ENCODE measurements around the gene MEP1B.

MEP1B gene

DNA sequence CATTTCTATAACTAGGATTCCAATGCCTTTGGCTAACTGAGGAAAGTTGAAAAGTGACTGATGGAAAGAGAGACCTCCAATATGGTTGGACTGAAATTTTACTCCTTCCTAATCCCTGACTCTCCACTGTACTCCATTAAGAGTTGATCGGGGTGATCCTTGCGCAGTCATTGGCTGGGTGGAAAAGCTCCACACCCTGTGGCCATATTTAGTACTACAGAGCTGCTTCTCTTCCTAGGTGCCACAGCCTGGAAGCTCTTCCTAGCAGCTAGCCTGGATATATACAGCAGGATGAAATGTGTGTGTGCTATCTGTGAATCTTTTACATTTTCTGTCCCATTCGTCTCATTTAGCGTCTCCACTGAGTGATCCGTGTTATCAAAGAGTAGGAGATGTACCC is 71.2 kb downstream of the MEP1B start:
- Histone ChIP-seq H3F3A (ENCODE audit: insufficient read depth, low read length) (no peaks in the 10 kb centered on the region), H3K4me3 (ENCODE audit: low read depth, low read length, poor library complexity, severe bottlenecking) (no peak overlapping the region), H4K20me1 (ENCODE audit: insufficient read depth, low read length) (no peaks in the 10 kb centered on the region), H3K79me2 (ENCODE audit: insufficient read depth, low read length) (no peaks in the 10 kb centered on the region), H3K4me1 (ENCODE audit: insufficient read depth, low read length, severe bottlenecking) (no peaks in the 10 kb centered on the region), H3K9ac (ENCODE audit: low read length) (no peak overlapping the region), H2AFZ (ENCODE audit: low read length) (no peak overlapping the region), H3K27ac (ENCODE audit: low read depth, low read length, poor library complexity, severe bottlenecking) (no peak overlapping the region), H3K36me3 (ENCODE audit: insufficient read depth, low read length) (no peaks in the 10 kb centered on the region), H3K9me2 (ENCODE audit: low read depth, low read length) (no peaks in the 10 kb centered on the region), H3K27me3 (ENCODE audit: insufficient read depth, low read length) (no peaks in the 10 kb centered on the region), H3K4me2 (ENCODE audit: low read length) (no peak overlapping the region), H3K9me3 (ENCODE audit: low read length) (no peaks in the 10 kb centered on the region)
- TF ChIP-seq, protein P1, sequence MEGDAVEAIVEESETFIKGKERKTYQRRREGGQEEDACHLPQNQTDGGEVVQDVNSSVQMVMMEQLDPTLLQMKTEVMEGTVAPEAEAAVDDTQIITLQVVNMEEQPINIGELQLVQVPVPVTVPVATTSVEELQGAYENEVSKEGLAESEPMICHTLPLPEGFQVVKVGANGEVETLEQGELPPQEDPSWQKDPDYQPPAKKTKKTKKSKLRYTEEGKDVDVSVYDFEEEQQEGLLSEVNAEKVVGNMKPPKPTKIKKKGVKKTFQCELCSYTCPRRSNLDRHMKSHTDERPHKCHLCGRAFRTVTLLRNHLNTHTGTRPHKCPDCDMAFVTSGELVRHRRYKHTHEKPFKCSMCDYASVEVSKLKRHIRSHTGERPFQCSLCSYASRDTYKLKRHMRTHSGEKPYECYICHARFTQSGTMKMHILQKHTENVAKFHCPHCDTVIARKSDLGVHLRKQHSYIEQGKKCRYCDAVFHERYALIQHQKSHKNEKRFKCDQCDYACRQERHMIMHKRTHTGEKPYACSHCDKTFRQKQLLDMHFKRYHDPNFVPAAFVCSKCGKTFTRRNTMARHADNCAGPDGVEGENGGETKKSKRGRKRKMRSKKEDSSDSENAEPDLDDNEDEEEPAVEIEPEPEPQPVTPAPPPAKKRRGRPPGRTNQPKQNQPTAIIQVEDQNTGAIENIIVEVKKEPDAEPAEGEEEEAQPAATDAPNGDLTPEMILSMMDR (IDR thresholded peaks at IDR 0.05; ENCODE audit: low read length), result no peak
- no peak for TF ChIP-seq EZH2 (IDR thresholded peaks at IDR 0.05; ENCODE audit: borderline replicate concordance, low read length)

GRCh38 chr18:32262092-32262491 is 72.3 kb downstream of the MEP1B start:
- no peak for TF ChIP-seq EZH2 (IDR thresholded peaks at IDR 0.05; ENCODE audit: borderline replicate concordance, low read length)
- TF ChIP-seq, protein P1 (IDR thresholded peaks at IDR 0.05; ENCODE audit: low read length), result no peak
- no peaks in the 10 kb centered on the region for H3K79me2 ChIP-seq (ENCODE audit: insufficient read depth, low read length)
- H3K27ac ChIP-seq (ENCODE audit: low read depth, low read length, poor library complexity, severe bottlenecking), result no peak overlapping the region
- no peak overlapping the region for H3K4me2 ChIP-seq (ENCODE audit: low read length)
- H3K27me3 ChIP-seq (ENCODE audit: insufficient read depth, low read length), result no peaks in the 10 kb centered on the region
- H3K36me3 ChIP-seq (ENCODE audit: insufficient read depth, low read length), result no peaks in the 10 kb centered on the region
- H4K20me1 ChIP-seq (ENCODE audit: insufficient read depth, low read length), result no peaks in the 10 kb centered on the region
- H3F3A ChIP-seq (ENCODE audit: insufficient read depth, low read length), result no peaks in the 10 kb centered on the region
- no peak overlapping the region for H3K4me3 ChIP-seq (ENCODE audit: low read depth, low read length, poor library complexity, severe bottlenecking)
- no peaks in the 10 kb centered on the region for H3K9me2 ChIP-seq (ENCODE audit: low read depth, low read length)
- H2AFZ ChIP-seq (ENCODE audit: low read length), result no peak overlapping the region
- no peaks in the 10 kb centered on the region for H3K4me1 ChIP-seq (ENCODE audit: insufficient read depth, low read length, severe bottlenecking)
- no peaks in the 10 kb centered on the region for H3K9me3 ChIP-seq (ENCODE audit: low read length)
- H3K9ac ChIP-seq (ENCODE audit: low read length), result no peak overlapping the region

DNA sequence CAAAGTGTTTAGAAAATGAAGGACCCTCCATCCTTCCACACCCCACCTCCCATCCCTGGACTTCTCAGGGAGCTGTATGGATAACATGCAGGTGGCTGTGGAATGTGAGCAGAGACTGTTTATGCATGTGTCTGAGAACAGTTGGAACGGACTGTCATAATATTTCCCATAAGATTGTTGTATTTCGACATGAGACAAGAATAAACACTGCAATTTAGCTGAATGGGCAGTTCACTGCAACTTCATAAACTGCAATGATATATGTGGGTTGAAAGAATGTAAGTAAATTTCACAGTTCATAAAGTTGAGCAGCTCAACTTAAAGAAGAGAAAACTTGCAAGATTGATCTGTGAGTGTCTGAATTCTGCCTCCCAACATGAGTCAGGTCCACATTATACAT is 74.6 kb downstream of the MEP1B start:
- H3K36me3 ChIP-seq (ENCODE audit: insufficient read depth, low read length), result no peaks in the 10 kb centered on the region
- H3K27ac ChIP-seq (ENCODE audit: low read depth, low read length, poor library complexity, severe bottlenecking), result no peak overlapping the region
- H3K9ac ChIP-seq (ENCODE audit: low read length), result no peak overlapping the region
- no peaks in the 10 kb centered on the region for H4K20me1 ChIP-seq (ENCODE audit: insufficient read depth, low read length)
- no peaks in the 10 kb centered on the region for H3F3A ChIP-seq (ENCODE audit: insufficient read depth, low read length)
- no peaks in the 10 kb centered on the region for H3K9me2 ChIP-seq (ENCODE audit: low read depth, low read length)
- no peak overlapping the region for H2AFZ ChIP-seq (ENCODE audit: low read length)
- no peak overlapping the region for H3K4me3 ChIP-seq (ENCODE audit: low read depth, low read length, poor library complexity, severe bottlenecking)
- no peaks in the 10 kb centered on the region for H3K4me1 ChIP-seq (ENCODE audit: insufficient read depth, low read length, severe bottlenecking)
- no peaks in the 10 kb centered on the region for H3K9me3 ChIP-seq (ENCODE audit: low read length)
- TF ChIP-seq, protein P1 (IDR thresholded peaks at IDR 0.05; ENCODE audit: low read length), result no peak
- no peak for TF ChIP-seq EZH2 (IDR thresholded peaks at IDR 0.05; ENCODE audit: borderline replicate concordance, low read length)
- no peaks in the 10 kb centered on the region for H3K27me3 ChIP-seq (ENCODE audit: insufficient read depth, low read length)
- no peaks in the 10 kb centered on the region for H3K79me2 ChIP-seq (ENCODE audit: insufficient read depth, low read length)
- H3K4me2 ChIP-seq (ENCODE audit: low read length), result no peak overlapping the region

All from OCI-LY1 (cell line).